Measurements from ENCODE around the gene IVD. TPM values are rescaled to one million over a fixed set of nuclear protein-coding genes. Genes with fewer than 3 reads are reported as not detected.

Gene IVD
- total RNA-seq, 1 experiment from 2014 or later: 13.6 TPM

GRCh38 chr15:40414816-40415215 is 9.2 kb downstream of the IVD start:
- no peak for DNase-seq (ENCODE audit: low spot score)

GRCh38 chr15:40415226-40415625 is 9.6 kb downstream of the IVD start:
- no peak for DNase-seq (ENCODE audit: low spot score)

- DNase-seq (ENCODE audit: low spot score): no peak
Measured at GRCh38 chr15:40416056-40416455, 10.5 kb downstream of the IVD start.

- no peak for DNase-seq (ENCODE audit: low spot score)
Measured at GRCh38 chr15:40418126-40418525, 12.5 kb downstream of the IVD start.

DNA sequence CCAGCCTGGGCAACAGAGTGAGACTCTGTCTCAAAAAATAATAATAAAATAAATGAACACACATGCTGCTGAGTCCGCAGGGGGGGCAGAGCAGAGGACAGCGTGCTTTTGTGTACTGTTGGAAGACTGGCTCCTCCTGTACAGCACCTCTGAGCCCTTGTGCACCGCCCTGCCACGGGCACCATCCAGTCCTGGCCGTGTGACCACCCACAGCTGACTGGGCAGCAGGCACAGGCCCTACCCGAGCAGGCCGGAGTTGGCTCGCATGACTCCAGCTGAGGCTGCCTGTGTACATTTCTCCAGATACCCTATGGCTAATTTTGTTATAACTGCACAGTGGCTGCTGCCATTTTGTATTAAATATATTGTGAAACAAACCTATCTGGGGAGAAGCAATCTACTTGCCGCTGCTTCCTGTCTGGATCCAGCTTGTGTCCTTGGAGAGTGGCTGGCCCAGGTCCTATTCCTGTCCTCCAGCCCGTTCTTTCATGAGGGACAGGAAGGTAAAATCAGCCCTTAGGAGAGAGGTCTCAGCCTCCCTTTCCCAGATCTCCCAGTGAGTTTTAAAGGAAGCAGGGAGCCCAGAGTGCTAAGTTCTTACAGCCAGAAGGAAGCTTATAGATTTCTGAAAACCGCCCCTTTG is 14.6 kb downstream of the IVD start:
- DNase-seq (ENCODE audit: low spot score): no peak

- DNase-seq (ENCODE audit: low spot score): no peak
Measured at GRCh38 chr15:40420793-40421192, 15.2 kb downstream of the IVD start.

DNA sequence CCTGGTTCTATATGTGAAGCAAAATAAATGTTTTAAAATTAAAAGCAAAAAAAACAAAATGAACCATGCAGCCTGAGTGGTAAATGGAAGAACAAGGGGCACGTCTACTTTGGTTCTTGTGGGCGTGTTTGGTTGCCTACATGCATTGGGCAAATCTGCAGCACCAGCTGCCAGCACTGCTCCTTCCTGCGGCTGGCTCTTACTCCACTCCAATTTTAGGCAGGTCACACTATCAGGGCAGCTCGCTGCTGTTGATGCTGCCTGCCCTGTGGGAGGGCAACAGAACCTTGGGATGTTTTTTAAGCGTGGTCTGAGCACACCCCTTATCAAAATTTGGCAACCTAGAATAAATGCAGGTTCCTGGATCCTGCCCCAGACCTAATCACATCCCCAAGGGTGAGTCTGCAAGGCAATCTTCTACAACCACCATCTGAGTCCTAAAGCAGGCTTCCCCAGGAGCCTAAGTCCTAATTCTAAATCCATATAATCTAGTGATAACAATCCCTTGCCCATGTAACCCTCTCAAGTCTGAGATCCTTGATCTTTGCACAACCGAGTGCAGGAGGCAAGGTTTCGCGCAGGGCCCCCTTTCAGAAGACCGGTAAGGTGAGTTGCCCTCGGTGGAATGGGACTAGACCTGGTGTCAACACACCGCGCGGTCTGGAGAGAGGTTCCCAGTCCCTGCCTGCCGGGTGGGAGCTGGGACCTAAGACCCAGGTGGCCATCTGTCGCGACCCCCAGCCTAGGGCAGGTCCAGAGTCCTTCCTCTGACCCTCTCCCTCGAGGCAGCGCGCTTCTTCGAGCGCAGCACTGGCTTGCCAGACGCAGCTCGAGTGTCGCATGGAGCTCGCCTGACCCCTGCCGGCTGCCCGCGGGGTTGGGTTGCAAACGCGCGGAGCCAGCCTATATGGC is 15.9 kb downstream of the IVD start:
- DNase-seq (ENCODE audit: low spot score): no peak

DNA sequence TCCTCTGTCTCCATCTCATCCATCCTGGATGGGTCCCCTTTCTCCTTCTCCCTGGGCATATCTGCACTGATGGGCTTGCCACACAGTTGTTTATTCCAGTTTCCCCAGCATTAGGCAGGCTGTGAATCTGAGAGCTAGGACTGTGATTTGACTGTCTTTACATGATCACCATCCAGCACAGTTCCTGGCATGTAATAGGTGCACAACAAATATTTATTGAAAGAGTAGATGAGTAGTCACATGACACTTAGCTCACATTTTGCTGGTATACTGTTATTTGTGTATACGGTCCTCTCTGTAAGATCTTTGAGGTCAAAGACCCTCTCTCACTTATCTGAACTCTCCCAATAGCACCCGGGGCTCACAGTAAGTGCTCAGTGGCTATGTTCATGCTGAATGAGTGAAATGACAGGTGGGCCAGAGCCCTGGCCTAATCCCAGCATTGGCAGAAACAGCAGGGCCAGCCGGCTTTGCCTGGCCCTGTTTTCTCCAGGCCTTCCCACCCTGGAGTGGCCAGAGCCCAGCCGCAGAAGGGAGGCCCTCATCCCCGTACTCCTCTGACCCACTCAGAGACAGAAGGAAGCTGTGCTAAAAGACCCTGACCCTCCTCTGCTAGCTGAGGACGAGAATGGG is 19.0 kb downstream of the IVD start:
- DNase-seq (ENCODE audit: low spot score): no peak

- DNase-seq (ENCODE audit: low spot score): no peak
Measured at GRCh38 chr15:40425681-40426080, 20.1 kb downstream of the IVD start.

- DNase-seq (ENCODE audit: low spot score): no peak
Measured at GRCh38 chr15:40427188-40427587, 21.6 kb downstream of the IVD start.

GRCh38 chr15:40428185-40428584 is 22.6 kb downstream of the IVD start:
- no peak for DNase-seq (ENCODE audit: low spot score)

GRCh38 chr15:40429068-40429710 is 23.6 kb downstream of the IVD start:
- no peak for DNase-seq (ENCODE audit: low spot score)

- DNase-seq (ENCODE audit: low spot score): no peak
Measured at GRCh38 chr15:40430271-40430805, 24.7 kb downstream of the IVD start.

DNA sequence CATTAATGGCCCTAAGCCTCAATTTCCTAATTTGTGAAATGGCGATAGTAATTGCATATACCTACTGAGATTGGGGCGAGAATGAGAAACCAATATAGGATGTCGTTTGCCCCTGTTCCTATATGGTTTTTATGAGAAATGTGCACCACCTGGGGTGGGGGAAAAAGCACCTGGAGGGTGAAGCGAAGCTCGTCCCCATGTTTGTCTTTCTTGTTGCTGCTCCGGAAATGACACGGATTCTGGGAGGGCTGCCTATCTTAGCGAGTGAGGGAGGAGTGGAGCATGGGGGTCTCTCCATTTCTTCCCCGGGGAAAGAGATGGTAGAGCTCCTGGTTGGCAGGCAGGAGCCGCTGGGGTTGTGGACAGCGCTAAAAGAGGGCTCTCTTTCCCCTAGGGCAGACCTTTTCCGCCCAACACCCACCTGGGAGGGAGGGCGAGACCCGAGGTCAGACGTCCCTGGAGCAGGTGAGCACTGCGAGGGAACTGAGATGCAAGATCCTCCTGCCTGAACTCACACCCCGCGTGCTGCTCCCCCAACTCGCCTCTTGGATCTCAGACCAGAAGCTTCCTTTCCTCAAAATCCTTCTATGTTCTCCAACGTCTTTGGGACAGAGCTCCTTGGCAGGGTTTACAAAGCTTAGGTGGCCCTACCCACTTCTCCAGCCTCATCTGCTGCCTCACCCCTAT is 29.6 kb downstream of the IVD start:
- no peak for DNase-seq (ENCODE audit: low spot score)

DNA sequence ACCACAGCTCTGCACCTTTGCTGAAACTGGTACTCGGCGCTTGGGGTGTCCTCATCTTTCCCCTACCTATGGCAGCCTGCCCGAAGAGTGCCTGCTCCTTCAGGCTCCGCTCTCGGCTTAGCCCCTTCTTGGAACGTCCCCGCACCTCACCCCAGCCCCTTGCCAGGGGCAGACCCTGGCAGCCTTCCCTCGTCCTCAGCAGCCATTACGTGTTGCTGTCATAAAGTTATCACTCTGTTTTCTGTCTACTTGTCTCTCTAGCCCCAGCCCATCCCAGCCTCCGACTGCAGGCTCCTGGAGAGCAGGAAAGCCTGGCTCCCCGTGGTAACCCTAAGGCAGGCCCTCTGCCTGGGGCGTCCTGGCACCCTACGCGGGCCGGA is 30.1 kb downstream of the IVD start:
- DNase-seq (ENCODE audit: low spot score): no peak

- DNase-seq (ENCODE audit: low spot score): no peak
Measured at GRCh38 chr15:40436116-40436891, 30.7 kb downstream of the IVD start.

DNA sequence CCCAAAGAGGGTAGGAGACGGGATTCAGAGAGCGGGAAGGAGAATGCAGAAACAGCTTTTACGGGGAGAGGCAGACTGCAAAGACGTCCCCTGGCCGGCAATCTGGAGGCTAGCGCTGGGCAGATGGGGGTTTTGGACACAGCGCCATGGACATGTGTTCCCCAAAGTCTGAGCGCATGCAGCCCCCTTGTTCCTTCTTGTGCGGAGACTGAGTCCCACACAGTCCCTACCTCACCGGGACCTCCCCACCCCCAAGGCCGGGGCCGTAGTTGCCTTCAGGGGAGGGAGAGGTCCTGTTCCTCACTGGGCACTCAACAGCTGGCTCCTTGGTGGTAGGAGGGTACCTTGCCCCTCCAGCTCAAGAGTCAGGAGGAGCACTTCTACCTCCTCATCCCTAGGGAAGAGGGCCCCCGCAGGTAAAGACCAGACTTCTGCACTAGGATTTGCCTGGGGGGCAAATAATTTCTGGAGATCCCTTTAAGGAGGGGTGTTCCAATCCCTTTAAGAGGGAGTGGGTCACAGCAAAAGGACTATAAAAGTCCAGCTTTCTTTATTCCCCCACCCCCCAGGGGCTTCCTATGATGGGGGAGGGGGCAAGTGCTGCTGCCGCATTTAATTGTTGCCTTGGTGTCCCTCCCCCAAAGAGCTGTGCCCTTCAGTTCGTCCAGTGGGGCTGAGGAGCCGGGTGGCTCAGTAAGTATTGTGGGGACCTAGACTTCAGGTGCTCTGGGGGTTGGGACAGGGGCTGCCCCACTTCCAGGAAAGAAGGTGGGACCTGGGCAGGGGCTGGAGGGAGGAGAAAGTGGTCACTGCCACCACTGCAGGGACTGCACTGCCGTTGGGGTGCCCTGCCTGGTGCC is 31.5 kb downstream of the IVD start:
- DNase-seq (ENCODE audit: low spot score): no peak

- no peak for DNase-seq (ENCODE audit: low spot score)
Measured at GRCh38 chr15:40437752-40438687, 32.4 kb downstream of the IVD start.

- DNase-seq (ENCODE audit: low spot score): no peak
Measured at GRCh38 chr15:40438712-40439111, 33.1 kb downstream of the IVD start.

Measured in H4 (cell line).